NCI-H82 (cell line): Measurements from ENCODE around the gene SEH1L.
"Not testable (repeated sequence)": the region's sequence is repeated elsewhere in the genome, so short reads cannot be mapped to it uniquely, and the experiment has no call there.

Experiments
- DNase-seq: peaks from one replicate; lab custom pipeline; 2025; lab: John Stamatoyannopoulos, UW

The SEH1L gene

GRCh38 chr18:12944709-12945108, 3.1 kb upstream of the SEH1L start:
- DNase-seq = no peak

GRCh38 chr18:12946549-12947284, 1.1 kb upstream of the SEH1L start:
- peak; percentile 75 for DNase-seq

GRCh38 chr18:12948050-12948804, 416 bp downstream of the SEH1L start:
- peak; percentile 93 for DNase-seq

GRCh38 chr18:12958478-12958877, 10.7 kb downstream of the SEH1L start:
- DNase-seq = no peak

- no peak for DNase-seq
Measured at GRCh38 chr18:12960395-12960794, 12.6 kb downstream of the SEH1L start.

- no peak for DNase-seq
Measured at GRCh38 chr18:12960853-12961397, 13.1 kb downstream of the SEH1L start.

- DNase-seq = no peak
Measured at GRCh38 chr18:12963069-12963468, 15.3 kb downstream of the SEH1L start.

- no peak for DNase-seq
Measured at GRCh38 chr18:12968115-12968514, 20.3 kb downstream of the SEH1L start.

- no peak for DNase-seq
Measured at GRCh38 chr18:12968619-12969018, 20.8 kb downstream of the SEH1L start.

- DNase-seq = no peak
Measured at GRCh38 chr18:12973562-12974213, 25.9 kb downstream of the SEH1L start.

GRCh38 chr18:12975488-12975887, 27.7 kb downstream of the SEH1L start:
- DNase-seq = no peak

- DNase-seq = no peak
Measured at GRCh38 chr18:12976305-12976704, 28.5 kb downstream of the SEH1L start.

- DNase-seq = not testable (repeated sequence)
Measured at GRCh38 chr18:12980065-12980464, 32.3 kb downstream of the SEH1L start.

- DNase-seq = peak; percentile 30
Measured at GRCh38 chr18:12989397-12990122, 41.7 kb downstream of the SEH1L start.

- DNase-seq = no peak
Measured at GRCh38 chr18:12990123-12990475, 42.3 kb downstream of the SEH1L start.

- DNase-seq = peak; percentile 76
Measured at GRCh38 chr18:12990641-12990966, 42.8 kb downstream of the SEH1L start.

GRCh38 chr18:12990967-12991820, 43.4 kb downstream of the SEH1L start, which contains the start of gene CEP192:
Gene CEP192 (plus strand): TSS chr18:12991362. CDS start chr18:12999425, 8,063 bp downstream.
- DNase-seq = peak; percentile 99

GRCh38 chr18:12991821-12992179, 44.0 kb downstream of the SEH1L start:
- no peak for DNase-seq

GRCh38 chr18:12993439-12993838, 45.6 kb downstream of the SEH1L start:
- no peak for DNase-seq

GRCh38 chr18:12995424-12995823, 47.6 kb downstream of the SEH1L start:
- DNase-seq = no peak

- DNase-seq = no peak
Measured at GRCh38 chr18:12995952-12996477, 48.2 kb downstream of the SEH1L start.
